ENCODE measurements around the gene DCLK1. TPM values are rescaled to one million over a fixed set of nuclear protein-coding genes. Genes with fewer than 3 reads are reported as not detected.

DCLK1 gene
- polyA plus RNA-seq, 6 donors from 2014 or later, result not detected

GRCh38 chr13:35892837-35893814 is 238.1 kb downstream of the DCLK1 start:
- Mint-ChIP-seq H3K27me3 (no peaks in the 10 kb centered on the region), H3K9me3 (peaks cover 0 to 9% (median 2%) of the 10 kb centered on the region in 7 donors), H3K27ac (no peak overlapping the region), H3K4me1 (no peaks in the 10 kb centered on the region), H3K36me3 (no peaks in the 10 kb centered on the region), H3K4me3 (peak overlapping the region in 1 of 8 donors; percentile 1)
- DNase-seq, result no peak
- ATAC-seq (ENCODE audit: low read depth in 2 of 2), result no peak

GRCh38 chr13:35891507-35892441 is 239.4 kb downstream of the DCLK1 start:
- H3K27me3 Mint-ChIP-seq, result no peaks in the 10 kb centered on the region
- no peaks in the 10 kb centered on the region for H3K36me3 Mint-ChIP-seq
- H3K9me3 Mint-ChIP-seq, result peaks cover 0 to 4% (median 1%) of the 10 kb centered on the region in 7 donors
- no peak overlapping the region for H3K4me3 Mint-ChIP-seq
- ATAC-seq (ENCODE audit: low read depth in 2 of 2) (no peak), DNase-seq (no peak)
- no peak overlapping the region for H3K27ac Mint-ChIP-seq
- H3K4me1 Mint-ChIP-seq, result no peaks in the 10 kb centered on the region

GRCh38 chr13:35889560-35889959 is 241.6 kb downstream of the DCLK1 start:
- Mint-ChIP-seq H3K4me1 (no peaks in the 10 kb centered on the region), H3K27ac (no peak overlapping the region), H3K36me3 (no peaks in the 10 kb centered on the region), H3K27me3 (no peaks in the 10 kb centered on the region), H3K9me3 (peaks cover 0 to 2% (median 0%) of the 10 kb centered on the region in 7 donors), H3K4me3 (no peak overlapping the region)
- no peak for DNase-seq
- ATAC-seq (ENCODE audit: low read depth in 2 of 2), result no peak

GRCh38 chr13:35888981-35889380 is 242.2 kb downstream of the DCLK1 start:
- H3K27ac Mint-ChIP-seq, result no peak overlapping the region
- H3K36me3 Mint-ChIP-seq, result no peaks in the 10 kb centered on the region
- no peaks in the 10 kb centered on the region for H3K4me1 Mint-ChIP-seq
- H3K9me3 Mint-ChIP-seq, result peaks cover 0 to 1% (median 0%) of the 10 kb centered on the region in 7 donors
- H3K27me3 Mint-ChIP-seq, result no peaks in the 10 kb centered on the region
- H3K4me3 Mint-ChIP-seq, result no peak overlapping the region
- ATAC-seq (ENCODE audit: low read depth in 2 of 2) (no peak), DNase-seq (no peak)

DNA sequence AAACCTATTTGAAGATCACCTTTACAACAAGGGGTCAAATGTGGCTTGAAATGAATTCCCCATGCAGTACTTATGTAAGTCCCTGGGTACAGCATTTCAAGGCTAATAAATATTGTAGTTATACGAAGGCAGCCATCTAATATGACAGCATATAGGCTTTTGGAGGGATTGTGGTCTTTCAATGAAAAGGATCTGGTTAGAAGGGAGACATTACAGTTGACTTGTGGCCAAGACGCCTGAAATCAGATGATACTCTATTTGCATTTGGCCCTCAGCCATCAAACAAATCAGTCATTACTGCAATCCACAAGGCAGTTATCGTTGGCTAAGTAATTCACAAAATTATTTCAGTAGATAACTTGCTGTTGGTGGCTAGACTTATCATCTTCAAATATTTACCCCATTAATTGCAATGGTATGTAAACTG is 242.7 kb downstream of the DCLK1 start:
- no peaks in the 10 kb centered on the region for H3K4me1 Mint-ChIP-seq
- H3K9me3 Mint-ChIP-seq, result peaks cover 0 to 2% (median 0%) of the 10 kb centered on the region in 7 donors
- DNase-seq (no peak), ATAC-seq (ENCODE audit: low read depth in 2 of 2) (no peak)
- H3K36me3 Mint-ChIP-seq, result no peaks in the 10 kb centered on the region
- H3K27me3 Mint-ChIP-seq, result peaks cover 0 to 2% (median 0%) of the 10 kb centered on the region in 3 donors
- no peak overlapping the region for H3K4me3 Mint-ChIP-seq
- H3K27ac Mint-ChIP-seq, result no peak overlapping the region

DNA sequence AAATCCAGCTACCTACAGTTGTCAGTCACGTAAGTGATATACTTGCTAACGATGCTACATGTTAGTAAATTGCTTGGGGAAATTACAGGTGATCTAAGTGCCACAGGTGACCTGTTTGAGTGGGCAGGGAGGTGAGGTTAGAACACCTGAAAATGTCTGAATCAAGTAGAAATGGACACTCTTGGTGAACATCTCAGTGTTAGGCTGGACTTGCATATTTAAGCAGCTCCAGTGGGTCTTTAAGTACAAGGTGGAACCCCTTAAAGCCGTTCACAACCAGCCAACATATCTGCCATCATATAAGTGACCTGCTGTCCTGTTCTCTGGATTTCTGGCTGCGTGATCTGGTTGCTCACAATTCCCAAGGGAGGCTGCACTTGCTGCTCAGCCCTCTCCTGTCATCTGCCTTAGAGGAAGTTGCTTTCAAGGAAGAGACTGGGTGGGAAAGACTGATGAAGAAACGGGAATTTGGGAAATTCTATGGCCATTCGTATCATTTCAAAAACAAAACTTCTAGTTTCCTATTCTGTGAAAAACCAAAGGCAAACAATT is 244.0 kb downstream of the DCLK1 start:
- DNase-seq (no peak), ATAC-seq (ENCODE audit: low read depth in 2 of 2) (no peak)
- no peaks in the 10 kb centered on the region for H3K4me1 Mint-ChIP-seq
- H3K9me3 Mint-ChIP-seq, result peaks cover 0 to 9% (median 0%) of the 10 kb centered on the region in 7 donors
- H3K27ac Mint-ChIP-seq, result no peak overlapping the region
- H3K4me3 Mint-ChIP-seq, result no peak overlapping the region
- no peaks in the 10 kb centered on the region for H3K36me3 Mint-ChIP-seq
- peaks cover 0 to 4% (median 0%) of the 10 kb centered on the region in 3 donors for H3K27me3 Mint-ChIP-seq

DNA sequence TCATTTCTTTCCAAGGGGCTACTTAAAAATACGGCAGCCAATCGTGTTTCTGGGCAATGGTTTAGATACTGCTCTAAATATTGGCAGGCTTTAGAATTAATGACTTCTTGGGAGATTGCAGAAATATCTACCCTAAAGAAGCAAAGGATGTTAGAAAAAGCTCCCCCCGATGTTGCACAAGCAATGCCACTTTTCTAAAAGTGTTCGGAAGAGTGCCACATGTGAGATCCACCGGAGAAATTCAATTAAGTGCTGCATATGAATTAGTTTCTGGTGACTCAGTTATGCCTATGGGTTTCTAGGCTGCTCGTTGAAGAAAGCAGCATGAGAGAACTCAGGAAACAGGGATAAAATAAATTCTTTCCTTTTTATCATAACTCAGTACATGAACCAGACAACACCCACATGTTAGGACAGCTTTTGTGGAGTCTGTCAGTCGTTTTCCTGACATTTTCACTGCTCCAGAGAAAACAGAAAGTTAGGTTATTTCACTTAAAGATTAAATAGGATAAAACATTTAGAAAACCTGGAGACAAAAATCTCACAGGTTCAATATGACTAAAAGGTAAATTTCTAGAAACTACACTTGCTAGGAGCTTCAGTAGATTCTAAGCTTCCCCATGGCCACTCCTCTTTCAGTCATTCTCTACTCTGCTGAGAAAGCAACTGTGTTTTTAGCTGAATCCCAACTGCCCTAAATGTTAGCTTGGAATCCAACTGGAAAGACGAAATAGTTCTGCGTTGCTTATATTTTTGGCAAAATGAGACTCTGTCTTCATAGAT is 244.7 kb downstream of the DCLK1 start:
- DNase-seq (no peak), ATAC-seq (ENCODE audit: low read depth in 2 of 2) (no peak)
- H3K27ac Mint-ChIP-seq, result no peak overlapping the region
- H3K4me3 Mint-ChIP-seq, result no peak overlapping the region
- H3K9me3 Mint-ChIP-seq, result peaks cover 0 to 11% (median 0%) of the 10 kb centered on the region in 7 donors
- H3K27me3 Mint-ChIP-seq, result peaks cover 0 to 4% (median 0%) of the 10 kb centered on the region in 3 donors
- no peaks in the 10 kb centered on the region for H3K4me1 Mint-ChIP-seq
- H3K36me3 Mint-ChIP-seq, result no peaks in the 10 kb centered on the region

DNA sequence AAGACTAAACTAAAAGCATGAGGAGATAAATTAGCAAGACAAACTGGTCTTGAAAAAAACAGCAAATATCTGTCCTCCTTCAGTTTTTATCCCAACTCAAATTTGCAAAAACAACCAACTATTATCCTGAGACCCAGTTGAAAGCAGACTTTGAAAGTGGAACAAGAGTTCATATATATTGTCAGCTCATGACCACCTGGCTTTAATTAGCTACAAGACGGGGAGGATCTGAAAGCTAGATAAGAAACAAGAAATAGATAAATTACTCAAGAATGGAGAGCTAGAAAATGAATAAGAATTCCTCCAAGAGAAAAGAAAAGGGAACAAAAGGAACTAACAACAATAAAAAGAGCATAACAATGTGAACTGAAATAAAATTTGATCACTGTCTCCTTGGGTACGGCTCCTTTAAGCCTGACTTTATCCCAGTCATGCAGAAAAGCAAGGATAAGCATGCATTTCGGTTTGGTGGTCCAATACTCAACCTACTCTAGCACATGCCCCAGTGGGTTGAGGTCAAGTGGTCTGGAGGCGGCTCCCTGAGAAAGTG is 246.9 kb downstream of the DCLK1 start:
- H3K27ac Mint-ChIP-seq, result peak overlapping the region in 1 of 6 donors; percentile 40

GRCh38 chr13:35882722-35883497 is 248.3 kb downstream of the DCLK1 start:
- DNase-seq (no peak), ATAC-seq (ENCODE audit: low read depth in 2 of 2) (no peak)
- no peaks in the 10 kb centered on the region for H3K4me1 Mint-ChIP-seq
- no peaks in the 10 kb centered on the region for H3K36me3 Mint-ChIP-seq
- H3K27ac Mint-ChIP-seq, result no peak overlapping the region
- H3K4me3 Mint-ChIP-seq, result no peak overlapping the region
- H3K9me3 Mint-ChIP-seq, result peaks cover 0 to 14% (median 0%) of the 10 kb centered on the region in 7 donors
- H3K27me3 Mint-ChIP-seq, result peaks cover 0 to 4% (median 0%) of the 10 kb centered on the region in 3 donors

More for the DNA sequence above, 246.9 kb downstream of the DCLK1 start:
- Mint-ChIP-seq H3K36me3 (no peaks in the 10 kb centered on the region), H3K27me3 (peaks cover 0 to 4% (median 0%) of the 10 kb centered on the region in 3 donors), H3K9me3 (peaks cover 0 to 14% (median 0%) of the 10 kb centered on the region in 7 donors), H3K4me3 (no peak overlapping the region), H3K4me1 (no peaks in the 10 kb centered on the region)
- DNase-seq (no peak), ATAC-seq (ENCODE audit: low read depth in 2 of 2) (no peak)

GRCh38 chr13:35881360-35881759 is 249.8 kb downstream of the DCLK1 start:
- Mint-ChIP-seq H3K9me3 (peaks cover 0 to 14% (median 0%) of the 10 kb centered on the region in 7 donors), H3K36me3 (no peaks in the 10 kb centered on the region), H3K27ac (no peak overlapping the region), H3K4me3 (no peak overlapping the region), H3K4me1 (no peaks in the 10 kb centered on the region), H3K27me3 (peaks cover 0 to 4% (median 0%) of the 10 kb centered on the region in 3 donors)
- ATAC-seq (ENCODE audit: low read depth in 2 of 2) (no peak), DNase-seq (no peak)

DNA sequence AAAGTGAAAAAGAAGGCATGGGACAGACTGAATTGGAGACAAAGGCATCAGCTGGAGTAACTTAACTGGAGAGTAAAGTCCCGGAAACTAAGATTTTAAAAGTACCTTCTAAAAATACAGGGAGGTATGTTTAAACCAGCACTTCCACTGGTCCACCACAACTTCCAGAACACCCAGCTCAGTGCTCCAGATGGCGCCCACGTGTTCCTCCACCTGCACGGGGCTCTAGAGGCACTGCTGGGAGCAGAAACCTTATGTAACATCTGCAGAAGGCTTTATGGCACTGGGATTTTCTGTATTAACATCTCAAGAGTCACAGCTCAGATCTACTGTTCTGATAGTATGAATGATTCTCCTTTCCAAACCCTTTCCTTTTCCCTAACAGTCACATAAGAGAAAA is 252.1 kb downstream of the DCLK1 start:
- no peaks in the 10 kb centered on the region for H3K4me1 Mint-ChIP-seq
- peaks cover 0 to 14% (median 3%) of the 10 kb centered on the region in 7 donors for H3K9me3 Mint-ChIP-seq
- DNase-seq, result no peak
- no peak overlapping the region for H3K4me3 Mint-ChIP-seq
- peaks cover 0 to 4% (median 0%) of the 10 kb centered on the region in 3 donors for H3K27me3 Mint-ChIP-seq
- no peaks in the 10 kb centered on the region for H3K36me3 Mint-ChIP-seq
- no peak overlapping the region for H3K27ac Mint-ChIP-seq
- ATAC-seq (ENCODE audit: low read depth in 2 of 2), result no peak

DNA sequence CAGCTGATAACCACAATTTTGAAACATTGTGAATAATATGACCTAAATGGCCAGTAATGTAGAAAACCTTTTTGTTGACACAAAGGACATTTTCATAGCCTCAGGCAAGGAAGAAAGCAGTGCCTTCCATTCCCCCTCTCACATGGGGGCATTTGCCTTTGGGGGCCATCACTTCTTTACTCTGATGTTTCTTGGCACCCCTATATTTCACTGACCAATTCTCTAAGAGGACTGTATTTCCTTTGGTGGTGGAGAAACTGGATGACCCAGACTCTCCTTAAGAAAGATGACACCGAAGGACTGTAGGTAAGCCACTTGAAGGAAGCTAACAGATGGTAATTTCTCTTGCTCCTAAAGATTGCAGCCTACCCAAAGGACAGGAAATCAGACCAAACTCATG is 254.6 kb downstream of the DCLK1 start:
- Mint-ChIP-seq H3K36me3 (no peaks in the 10 kb centered on the region), H3K27ac (no peak overlapping the region), H3K4me3 (no peak overlapping the region), H3K27me3 (no peaks in the 10 kb centered on the region), H3K4me1 (no peaks in the 10 kb centered on the region), H3K9me3 (peaks cover 0 to 7% (median 3%) of the 10 kb centered on the region in 7 donors)
- ATAC-seq (ENCODE audit: low read depth in 2 of 2) (no peak), DNase-seq (no peak)
